Neural crest cell (in vitro differentiated cells): ENCODE data around the gene FGD3. TPM values are rescaled to one million over a fixed set of nuclear protein-coding genes. Genes with fewer than 3 reads are reported as not detected.

Source experiments
- DNase-seq: peaks from one replicate; pipeline ENCODE4 v3.0.0; 2021; ENCODE audit warnings: low read depth, mixed read lengths, low spot score
- H3K27ac Mint-ChIP-seq: one replicate; pipeline ENCODE4 v1.8.0; 2021; ENCODE audit warnings: mild to moderate bottlenecking, mixed read lengths; ENCODE audit not compliant: unreplicated experiment
- H3K27me3 Mint-ChIP-seq: 2 replicates; pipeline ENCODE4 v1.8.0; 2021; ENCODE audit warnings: low read depth, mild to moderate bottlenecking, mixed read lengths
- H3K36me3 Mint-ChIP-seq: 2 replicates; pipeline ENCODE4 v1.8.0; 2021; ENCODE audit warnings: low read depth, mild to moderate bottlenecking, mixed read lengths
- H3K4me1 Mint-ChIP-seq: 2 replicates; pipeline ENCODE4 v1.8.0; 2021; ENCODE audit warnings: mixed read lengths
- H3K4me3 Mint-ChIP-seq: one replicate; pipeline ENCODE4 v1.8.0; 2021; ENCODE audit warnings: mild to moderate bottlenecking, mixed read lengths
- H3K9me3 Mint-ChIP-seq: 2 replicates; pipeline ENCODE4 v1.8.0; 2021; ENCODE audit warnings: mixed read lengths
- total RNA-seq: library from RNA; stranded (reverse); gene quantifications from 2 replicates; pipeline ENCODE4 v1.2.1, GENCODE V29; 2021
- TF ChIP-seq, protein P1 (sequence below): fragments of 200-600 bp; sonication (generic); conservative IDR thresholded peaks from 2 replicates; pipeline ENCODE4 v1.5.0; 2021; ENCODE audit warnings: antibody characterized with exemption, mild to moderate bottlenecking

Gene FGD3
- total RNA-seq, 1 donor from 2014 or later = 4.1 TPM

DNA sequence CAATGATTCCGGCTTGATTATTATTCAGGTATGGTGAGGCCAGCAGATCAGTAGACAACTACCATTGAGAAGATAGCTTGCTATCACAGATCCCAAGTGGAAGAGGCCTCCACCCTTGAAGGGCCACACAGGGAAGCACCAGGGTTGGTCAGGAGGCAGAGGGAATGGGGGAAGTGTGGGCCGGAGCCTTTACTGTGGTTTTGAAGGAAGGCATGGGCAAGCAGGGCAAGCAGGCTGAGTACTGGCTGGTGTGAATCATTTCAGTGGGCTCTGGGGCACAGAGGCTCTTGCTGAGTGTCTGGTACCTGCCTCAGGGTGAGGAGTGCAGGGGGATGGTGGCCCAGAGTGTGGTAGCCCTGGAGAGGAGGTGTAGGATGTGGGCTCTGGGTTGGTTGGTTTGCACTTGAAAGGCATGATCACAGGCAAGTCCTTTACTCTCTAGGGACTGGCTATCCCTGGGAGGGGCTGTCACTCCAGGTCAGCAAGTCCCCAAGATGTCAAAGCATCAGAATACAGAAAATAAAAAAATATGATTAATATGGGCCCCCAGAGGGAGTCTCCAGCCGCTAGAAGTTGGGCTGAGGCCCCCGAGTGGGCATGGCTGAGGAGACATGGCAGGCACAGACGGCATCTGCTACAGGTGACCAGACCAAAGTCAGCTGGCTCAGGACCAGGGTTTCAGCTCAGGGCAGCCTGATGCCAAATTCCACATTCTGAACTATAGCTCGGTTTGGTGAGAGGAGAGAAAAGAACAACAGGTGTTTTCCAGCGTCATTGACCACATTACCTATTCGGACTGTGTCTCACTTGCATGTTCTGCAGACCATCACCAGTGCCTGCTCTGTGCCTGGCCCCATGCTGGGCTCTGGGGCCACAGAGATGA, 101.5 kb downstream of the FGD3 start:
- DNase-seq = no peak
- no peak overlapping the region for H3K4me3 Mint-ChIP-seq
- H3K4me1 Mint-ChIP-seq = no peaks in the 10 kb centered on the region
- H3K9me3 Mint-ChIP-seq = peaks cover 3% of the 10 kb centered on the region
- no peaks in the 10 kb centered on the region for H3K36me3 Mint-ChIP-seq
- no peaks in the 10 kb centered on the region for H3K27me3 Mint-ChIP-seq
- peak overlapping the region; percentile 50 for H3K27ac Mint-ChIP-seq
- TF ChIP-seq, protein P1, sequence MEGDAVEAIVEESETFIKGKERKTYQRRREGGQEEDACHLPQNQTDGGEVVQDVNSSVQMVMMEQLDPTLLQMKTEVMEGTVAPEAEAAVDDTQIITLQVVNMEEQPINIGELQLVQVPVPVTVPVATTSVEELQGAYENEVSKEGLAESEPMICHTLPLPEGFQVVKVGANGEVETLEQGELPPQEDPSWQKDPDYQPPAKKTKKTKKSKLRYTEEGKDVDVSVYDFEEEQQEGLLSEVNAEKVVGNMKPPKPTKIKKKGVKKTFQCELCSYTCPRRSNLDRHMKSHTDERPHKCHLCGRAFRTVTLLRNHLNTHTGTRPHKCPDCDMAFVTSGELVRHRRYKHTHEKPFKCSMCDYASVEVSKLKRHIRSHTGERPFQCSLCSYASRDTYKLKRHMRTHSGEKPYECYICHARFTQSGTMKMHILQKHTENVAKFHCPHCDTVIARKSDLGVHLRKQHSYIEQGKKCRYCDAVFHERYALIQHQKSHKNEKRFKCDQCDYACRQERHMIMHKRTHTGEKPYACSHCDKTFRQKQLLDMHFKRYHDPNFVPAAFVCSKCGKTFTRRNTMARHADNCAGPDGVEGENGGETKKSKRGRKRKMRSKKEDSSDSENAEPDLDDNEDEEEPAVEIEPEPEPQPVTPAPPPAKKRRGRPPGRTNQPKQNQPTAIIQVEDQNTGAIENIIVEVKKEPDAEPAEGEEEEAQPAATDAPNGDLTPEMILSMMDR = no peak

DNA sequence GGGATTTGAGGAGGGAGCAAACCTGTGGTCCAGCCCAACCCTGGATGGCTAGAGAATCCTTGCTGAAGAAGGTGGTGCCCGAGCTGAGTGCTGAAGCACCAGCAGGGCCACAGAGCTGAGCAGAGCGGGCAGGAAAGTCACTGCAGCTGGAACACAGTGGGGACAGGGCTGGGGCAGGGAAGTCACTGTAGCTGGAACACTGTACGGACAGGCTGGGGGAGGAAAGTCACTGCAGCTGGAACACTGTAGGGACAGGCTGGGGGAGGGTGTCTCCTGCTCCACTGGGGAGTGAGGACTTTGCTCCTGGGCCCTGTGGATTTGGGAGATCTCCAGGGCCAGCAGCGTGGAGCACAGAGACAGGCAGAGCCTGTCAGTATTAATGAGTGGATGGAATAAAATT, 102.2 kb downstream of the FGD3 start:
- Mint-ChIP-seq H3K4me3 (no peak overlapping the region), H3K27me3 (no peaks in the 10 kb centered on the region), H3K36me3 (no peaks in the 10 kb centered on the region), H3K9me3 (peaks cover 3% of the 10 kb centered on the region), H3K27ac (peak overlapping the region; percentile 50), H3K4me1 (no peaks in the 10 kb centered on the region)
- TF ChIP-seq, protein P1 = no peak
- DNase-seq = no peak

DNA sequence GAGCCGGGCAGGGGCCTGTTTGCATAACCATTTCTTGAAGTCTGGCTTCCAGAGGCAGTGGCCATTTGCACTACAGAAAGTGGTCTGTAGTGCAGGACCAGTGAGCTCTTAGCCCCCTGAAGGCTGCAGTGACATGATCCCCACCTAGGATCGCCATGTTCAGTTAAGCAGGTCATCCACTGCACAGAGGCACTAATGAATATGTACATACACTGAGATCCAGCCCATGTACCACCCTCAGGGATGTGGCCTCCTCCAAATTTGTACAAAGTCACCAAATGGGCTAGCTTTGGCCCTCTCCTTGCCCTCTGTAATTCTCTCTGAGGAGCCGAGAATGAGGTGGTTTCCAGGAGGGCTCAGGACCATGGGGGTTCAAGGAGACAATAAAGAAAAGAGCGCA, 102.9 kb downstream of the FGD3 start:
- TF ChIP-seq, protein P1 = no peak
- no peak overlapping the region for H3K4me3 Mint-ChIP-seq
- no peaks in the 10 kb centered on the region for H3K27me3 Mint-ChIP-seq
- no peak for DNase-seq
- no peaks in the 10 kb centered on the region for H3K4me1 Mint-ChIP-seq
- H3K9me3 Mint-ChIP-seq = peaks cover 3% of the 10 kb centered on the region
- H3K27ac Mint-ChIP-seq = no peak overlapping the region
- H3K36me3 Mint-ChIP-seq = no peaks in the 10 kb centered on the region

DNA sequence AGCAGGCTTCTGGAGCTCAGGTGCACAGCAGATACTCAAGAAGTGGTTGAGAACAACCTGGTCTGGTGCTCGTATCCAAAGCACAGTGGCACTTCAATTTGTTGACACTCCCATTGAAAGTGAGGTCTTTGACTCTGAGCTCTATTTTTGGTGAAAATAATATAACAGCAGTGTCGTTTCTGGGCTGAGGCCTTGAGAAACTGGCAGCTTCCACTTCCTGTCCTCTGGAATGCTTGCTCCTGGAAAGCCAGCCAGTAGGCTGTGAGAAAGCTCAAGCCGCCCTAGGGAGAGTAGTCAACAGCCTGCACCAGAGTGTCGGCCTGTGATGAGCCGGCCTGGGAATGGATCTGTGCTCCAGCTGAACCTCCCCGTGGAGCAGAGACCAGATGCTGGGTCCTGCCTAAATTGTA, 104.4 kb downstream of the FGD3 start:
- H3K4me3 Mint-ChIP-seq = no peak overlapping the region
- TF ChIP-seq, protein P1 = no peak
- H3K9me3 Mint-ChIP-seq = no peaks in the 10 kb centered on the region
- no peaks in the 10 kb centered on the region for H3K27me3 Mint-ChIP-seq
- no peaks in the 10 kb centered on the region for H3K4me1 Mint-ChIP-seq
- no peaks in the 10 kb centered on the region for H3K36me3 Mint-ChIP-seq
- no peak for DNase-seq
- no peak overlapping the region for H3K27ac Mint-ChIP-seq

DNA sequence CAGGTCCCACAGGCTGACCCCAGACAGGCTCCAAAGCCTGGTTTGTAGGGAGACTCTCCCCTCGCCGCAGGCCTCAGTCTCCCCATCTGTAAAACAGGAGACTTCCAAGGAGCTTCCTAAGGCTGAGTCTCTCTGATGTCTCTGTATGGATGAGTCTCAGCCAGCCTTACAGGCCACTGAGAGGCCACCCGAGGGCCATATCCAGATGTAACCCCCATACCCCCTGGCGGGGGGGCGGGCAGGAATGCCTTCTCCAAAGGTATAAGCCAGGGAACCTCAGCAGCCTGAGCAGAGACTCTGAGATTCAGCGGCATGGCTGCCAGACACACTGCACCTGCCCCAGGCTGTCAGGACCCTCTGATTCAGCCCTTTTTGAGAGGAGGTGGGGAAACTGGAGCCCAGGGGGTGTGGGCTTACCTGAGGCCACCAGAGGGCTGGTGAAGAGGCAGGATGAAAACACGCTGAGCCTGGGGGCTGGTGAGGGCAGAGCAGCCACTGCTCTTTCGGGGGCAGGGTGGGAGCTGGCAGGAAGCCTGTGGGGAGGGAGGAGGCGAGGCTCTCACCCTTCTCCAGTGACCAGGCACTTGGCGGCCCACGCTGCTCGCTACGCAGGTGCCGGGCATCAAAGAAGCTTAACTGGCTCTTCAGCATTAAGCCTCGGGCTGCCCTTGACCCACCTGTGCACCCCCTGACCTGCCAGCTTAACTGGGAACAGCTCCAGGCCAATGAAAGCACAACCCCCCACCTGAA, 105.6 kb downstream of the FGD3 start:
- H3K4me1 Mint-ChIP-seq = no peaks in the 10 kb centered on the region
- no peak overlapping the region for H3K27ac Mint-ChIP-seq
- TF ChIP-seq, protein P1 = peak; percentile 35
- no peaks in the 10 kb centered on the region for H3K9me3 Mint-ChIP-seq
- no peak overlapping the region for H3K4me3 Mint-ChIP-seq
- peaks cover 4% of the 10 kb centered on the region for H3K27me3 Mint-ChIP-seq
- no peak for DNase-seq
- no peaks in the 10 kb centered on the region for H3K36me3 Mint-ChIP-seq
